Measurements from ENCODE around the gene LUZP2.

GRCh38 chr11:24880962-24881361 is 384.1 kb downstream of the LUZP2 start:
- TF ChIP-seq CTCF (IDR thresholded peaks at IDR 0.05; ENCODE audit: insufficient read depth, low read length, poor library complexity, severe bottlenecking) (no peak), EZH2phosphoT487 (conservative IDR thresholded peaks at IDR 0.05; ENCODE audit: low read length) (no peak)
